Endothelial cell (in vitro differentiated cells): ENCODE results near the gene INSR. TPM values are rescaled to one million over a fixed set of nuclear protein-coding genes. Genes with fewer than 3 reads are reported as not detected.

ENCODE experiments used
- DNase-seq: peaks from one replicate; pipeline ENCODE4 v3.0.0; 2021; ENCODE audit warnings: low spot score
- H3K27ac Mint-ChIP-seq: one replicate; pipeline ENCODE4 v1.8.0; 2021; ENCODE audit warnings: mixed read lengths, inconsistent platforms; ENCODE audit not compliant: unreplicated experiment
- H3K27me3 Mint-ChIP-seq: one replicate; pipeline ENCODE4 v1.8.0; 2021; ENCODE audit warnings: mild to moderate bottlenecking, moderate library complexity, mixed read lengths, inconsistent platforms; ENCODE audit not compliant: unreplicated experiment
- H3K36me3 Mint-ChIP-seq: one replicate; pipeline ENCODE4 v1.8.0; 2021; ENCODE audit warnings: mild to moderate bottlenecking, low read depth, mixed read lengths, inconsistent platforms; ENCODE audit not compliant: unreplicated experiment
- H3K4me1 Mint-ChIP-seq: one replicate; pipeline ENCODE4 v1.8.0; 2021; ENCODE audit warnings: mild to moderate bottlenecking, mixed read lengths, inconsistent platforms; ENCODE audit not compliant: unreplicated experiment
- H3K4me3 Mint-ChIP-seq: one replicate; pipeline ENCODE4 v1.8.0; 2021; ENCODE audit warnings: mild to moderate bottlenecking, mixed read lengths, inconsistent platforms; ENCODE audit not compliant: unreplicated experiment
- H3K9me3 Mint-ChIP-seq: one replicate; pipeline ENCODE4 v1.8.0; 2021; ENCODE audit warnings: mixed read lengths, inconsistent platforms; ENCODE audit not compliant: unreplicated experiment
- total RNA-seq: library from RNA; stranded (reverse); fragmentation: NEBNext Ultra II Directional; extraction: Animal tissue kit (Norgen Biotek cat#: 25700); gene quantifications from one replicate; pipeline ENCODE4 v1.2.1, GENCODE V29; 2021; ENCODE audit not compliant: unreplicated experiment
- TF ChIP-seq, protein P1 (sequence below): fragments of 200-600 bp; sonication (generic); IDR thresholded peaks from one replicate; pipeline ENCODE4 v1.5.0; 2021; ENCODE audit warnings: antibody characterized with exemption; ENCODE audit not compliant: unreplicated experiment

Gene INSR
- total RNA-seq, 1 donor from 2014 or later: 28.9 TPM

- Mint-ChIP-seq H3K9me3 (no peaks in the 10 kb centered on the region), H3K27me3 (peaks cover 9% of the 10 kb centered on the region), H3K4me1 (peaks cover 10% of the 10 kb centered on the region), H3K27ac (no peak overlapping the region), H3K36me3 (peaks cover 16% of the 10 kb centered on the region), H3K4me3 (no peak overlapping the region)
- TF ChIP-seq, protein P1, sequence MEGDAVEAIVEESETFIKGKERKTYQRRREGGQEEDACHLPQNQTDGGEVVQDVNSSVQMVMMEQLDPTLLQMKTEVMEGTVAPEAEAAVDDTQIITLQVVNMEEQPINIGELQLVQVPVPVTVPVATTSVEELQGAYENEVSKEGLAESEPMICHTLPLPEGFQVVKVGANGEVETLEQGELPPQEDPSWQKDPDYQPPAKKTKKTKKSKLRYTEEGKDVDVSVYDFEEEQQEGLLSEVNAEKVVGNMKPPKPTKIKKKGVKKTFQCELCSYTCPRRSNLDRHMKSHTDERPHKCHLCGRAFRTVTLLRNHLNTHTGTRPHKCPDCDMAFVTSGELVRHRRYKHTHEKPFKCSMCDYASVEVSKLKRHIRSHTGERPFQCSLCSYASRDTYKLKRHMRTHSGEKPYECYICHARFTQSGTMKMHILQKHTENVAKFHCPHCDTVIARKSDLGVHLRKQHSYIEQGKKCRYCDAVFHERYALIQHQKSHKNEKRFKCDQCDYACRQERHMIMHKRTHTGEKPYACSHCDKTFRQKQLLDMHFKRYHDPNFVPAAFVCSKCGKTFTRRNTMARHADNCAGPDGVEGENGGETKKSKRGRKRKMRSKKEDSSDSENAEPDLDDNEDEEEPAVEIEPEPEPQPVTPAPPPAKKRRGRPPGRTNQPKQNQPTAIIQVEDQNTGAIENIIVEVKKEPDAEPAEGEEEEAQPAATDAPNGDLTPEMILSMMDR: no peak
- no peak for DNase-seq
Measured at GRCh38 chr19:7177926-7178325, 116.3 kb downstream of the INSR start.

DNA sequence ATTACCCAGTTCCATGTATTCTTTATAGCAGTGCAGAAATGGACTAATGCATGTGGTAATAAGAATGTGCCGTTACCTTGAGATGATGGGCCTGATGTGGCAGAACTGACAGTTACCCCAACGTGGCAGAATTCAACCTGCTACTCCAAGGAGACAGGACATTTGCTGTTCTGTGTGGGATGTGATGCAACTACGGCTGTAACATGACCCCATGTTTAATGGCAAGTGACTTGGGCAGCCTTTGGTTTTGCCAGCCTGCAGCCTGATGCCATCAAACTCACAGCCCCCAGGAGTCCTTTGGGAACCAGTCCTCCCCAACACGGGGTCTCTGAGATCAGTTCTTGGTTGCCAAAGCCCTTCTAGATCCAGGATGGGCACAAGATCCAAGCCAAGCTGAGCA is 117.4 kb downstream of the INSR start:
- peaks cover 7% of the 10 kb centered on the region for H3K27me3 Mint-ChIP-seq
- TF ChIP-seq, protein P1: no peak
- peaks cover 4% of the 10 kb centered on the region for H3K4me1 Mint-ChIP-seq
- no peaks in the 10 kb centered on the region for H3K9me3 Mint-ChIP-seq
- H3K4me3 Mint-ChIP-seq: no peak overlapping the region
- H3K36me3 Mint-ChIP-seq: peaks cover 24% of the 10 kb centered on the region
- DNase-seq: no peak
- H3K27ac Mint-ChIP-seq: no peak overlapping the region

- peaks cover 7% of the 10 kb centered on the region for H3K27me3 Mint-ChIP-seq
- peaks cover 6% of the 10 kb centered on the region for H3K9me3 Mint-ChIP-seq
- no peak for DNase-seq
- no peak overlapping the region for H3K4me3 Mint-ChIP-seq
- H3K27ac Mint-ChIP-seq: no peak overlapping the region
- no peaks in the 10 kb centered on the region for H3K4me1 Mint-ChIP-seq
- TF ChIP-seq, protein P1: no peak
- H3K36me3 Mint-ChIP-seq: peaks cover 48% of the 10 kb centered on the region
Measured at GRCh38 chr19:7172794-7173193, 121.4 kb downstream of the INSR start.

DNA sequence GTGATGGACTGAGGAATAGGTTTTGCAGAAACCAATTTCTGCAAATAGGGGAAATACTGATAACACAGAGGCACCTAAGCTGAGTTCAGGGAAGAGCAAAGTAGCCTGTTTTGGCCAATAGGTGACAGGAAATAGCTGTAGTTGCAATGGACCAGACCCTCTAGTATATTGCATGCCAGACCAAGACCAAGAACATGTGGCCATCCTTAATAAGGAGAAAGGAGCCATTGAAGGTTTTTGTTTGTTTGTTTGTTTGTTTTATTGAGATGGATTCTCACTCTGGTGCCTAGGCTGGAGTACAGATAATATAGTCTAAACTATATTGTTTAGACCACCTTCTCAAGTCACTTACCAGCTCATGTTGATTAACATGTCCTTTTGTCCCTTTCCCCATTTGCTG is 123.2 kb downstream of the INSR start:
- DNase-seq: no peak
- Mint-ChIP-seq H3K4me3 (peak overlapping the region; percentile 77), H3K36me3 (peaks cover 48% of the 10 kb centered on the region), H3K27me3 (peaks cover 6% of the 10 kb centered on the region), H3K4me1 (no peaks in the 10 kb centered on the region), H3K27ac (no peak overlapping the region), H3K9me3 (peaks cover 6% of the 10 kb centered on the region)
- TF ChIP-seq, protein P1: no peak

GRCh38 chr19:7168941-7169340 is 125.3 kb downstream of the INSR start:
- TF ChIP-seq, protein P1: no peak
- no peaks in the 10 kb centered on the region for H3K4me1 Mint-ChIP-seq
- H3K27me3 Mint-ChIP-seq: peaks cover 6% of the 10 kb centered on the region
- no peak for DNase-seq
- H3K4me3 Mint-ChIP-seq: no peak overlapping the region
- peaks cover 6% of the 10 kb centered on the region for H3K9me3 Mint-ChIP-seq
- peaks cover 48% of the 10 kb centered on the region for H3K36me3 Mint-ChIP-seq
- H3K27ac Mint-ChIP-seq: no peak overlapping the region
